ENCODE results near the gene OVOL2. TPM values are rescaled to one million over a fixed set of nuclear protein-coding genes. Genes with fewer than 3 reads are reported as not detected.

Gene OVOL2
- total RNA-seq, 2 experiments from 2014 or later: not detected

DNA sequence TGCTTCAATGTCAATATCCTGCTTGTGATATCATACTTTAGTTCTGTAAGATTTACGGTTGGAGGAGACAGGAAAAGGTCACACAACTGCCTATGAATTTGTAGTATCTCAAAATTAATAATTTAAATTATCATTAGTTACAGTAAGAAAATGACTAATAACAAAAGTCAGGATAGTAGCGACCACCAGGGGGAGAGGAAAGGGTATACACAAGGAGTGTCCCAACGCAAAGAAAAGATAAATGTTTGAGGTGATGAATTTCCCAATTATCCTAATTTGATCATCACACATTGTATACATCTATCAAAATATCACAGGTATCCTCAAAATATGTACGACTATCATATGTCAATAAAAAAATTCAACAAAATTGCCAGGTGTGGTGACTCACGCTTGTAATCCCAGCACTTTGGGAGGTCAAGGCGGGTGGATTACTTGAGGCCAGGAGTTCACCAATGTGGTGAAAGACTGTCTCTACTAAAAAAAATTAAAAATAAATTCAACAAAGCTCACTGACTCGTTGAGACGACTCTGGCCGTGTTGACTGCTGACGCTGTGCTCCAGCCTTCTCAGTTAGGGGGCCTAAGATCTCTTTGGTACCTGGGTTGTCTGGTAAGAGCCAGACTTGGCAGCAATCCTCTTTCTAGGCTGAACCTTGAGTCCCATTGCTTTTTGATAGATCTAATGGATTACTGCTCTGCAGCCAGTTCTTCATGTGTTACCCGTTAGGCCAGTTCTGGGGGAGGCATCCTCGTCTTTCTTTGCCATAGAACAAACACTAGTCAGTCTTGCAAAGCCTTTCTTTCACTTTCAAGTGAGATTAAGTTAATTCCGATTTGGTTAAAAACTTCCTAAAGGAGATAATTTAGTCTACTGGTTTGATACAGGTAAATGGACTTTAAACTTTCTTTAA lies 9.0 kb upstream of the OVOL2 start:
- intact Hi-C loops (cut with micrococcal nuclease): no loop called here
- ATAC-seq: no peak
- ChIA-PET CTCF (no interaction called here), POLR2A (no interaction called here)
- Mint-ChIP-seq H3K4me3 (no peak overlapping the region), H3K27ac (no peak overlapping the region), H3K36me3 (ENCODE audit: low read depth) (no peaks in the 10 kb centered on the region), H3K27me3 (peaks cover 13% of the 10 kb centered on the region), H3K4me1 (ENCODE audit: low read depth) (no peaks in the 10 kb centered on the region), H3K9me3 (no peaks in the 10 kb centered on the region)
- DNase-seq: no peak
- TF ChIP-seq, protein P1, sequence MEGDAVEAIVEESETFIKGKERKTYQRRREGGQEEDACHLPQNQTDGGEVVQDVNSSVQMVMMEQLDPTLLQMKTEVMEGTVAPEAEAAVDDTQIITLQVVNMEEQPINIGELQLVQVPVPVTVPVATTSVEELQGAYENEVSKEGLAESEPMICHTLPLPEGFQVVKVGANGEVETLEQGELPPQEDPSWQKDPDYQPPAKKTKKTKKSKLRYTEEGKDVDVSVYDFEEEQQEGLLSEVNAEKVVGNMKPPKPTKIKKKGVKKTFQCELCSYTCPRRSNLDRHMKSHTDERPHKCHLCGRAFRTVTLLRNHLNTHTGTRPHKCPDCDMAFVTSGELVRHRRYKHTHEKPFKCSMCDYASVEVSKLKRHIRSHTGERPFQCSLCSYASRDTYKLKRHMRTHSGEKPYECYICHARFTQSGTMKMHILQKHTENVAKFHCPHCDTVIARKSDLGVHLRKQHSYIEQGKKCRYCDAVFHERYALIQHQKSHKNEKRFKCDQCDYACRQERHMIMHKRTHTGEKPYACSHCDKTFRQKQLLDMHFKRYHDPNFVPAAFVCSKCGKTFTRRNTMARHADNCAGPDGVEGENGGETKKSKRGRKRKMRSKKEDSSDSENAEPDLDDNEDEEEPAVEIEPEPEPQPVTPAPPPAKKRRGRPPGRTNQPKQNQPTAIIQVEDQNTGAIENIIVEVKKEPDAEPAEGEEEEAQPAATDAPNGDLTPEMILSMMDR (IDR thresholded peaks at IDR 0.05): no peak

DNA sequence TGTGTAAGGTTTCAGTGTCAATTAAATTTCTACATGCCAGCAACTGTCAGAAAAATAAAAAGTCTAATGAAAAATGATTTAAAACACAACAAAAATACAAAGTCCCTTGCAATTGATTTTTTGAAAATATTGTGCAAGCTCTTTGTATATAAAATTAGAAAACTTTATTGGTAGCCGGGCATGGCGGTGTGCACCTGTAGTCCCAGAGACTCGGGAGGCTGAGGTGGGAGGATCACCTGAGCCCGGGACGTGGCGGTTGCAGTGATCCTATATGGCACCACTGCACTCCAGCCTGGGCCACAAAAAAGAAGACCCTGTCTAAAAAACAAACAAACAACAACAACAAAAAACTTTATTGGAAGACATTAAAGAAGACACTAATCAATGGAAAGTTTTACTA lies 6.0 kb upstream of the OVOL2 start:
- TF ChIP-seq, protein P1 (IDR thresholded peaks at IDR 0.05): no peak
- ATAC-seq (no peak), DNase-seq (no peak)
- Mint-ChIP-seq H3K27me3 (peaks cover 27% of the 10 kb centered on the region), H3K4me3 (no peak overlapping the region), H3K36me3 (ENCODE audit: low read depth) (no peaks in the 10 kb centered on the region), H3K4me1 (ENCODE audit: low read depth) (no peaks in the 10 kb centered on the region), H3K27ac (no peak overlapping the region), H3K9me3 (no peaks in the 10 kb centered on the region)
- ChIA-PET CTCF (no interaction called here), POLR2A (no interaction called here)
- intact Hi-C loops (cut with micrococcal nuclease): no loop called here

DNA sequence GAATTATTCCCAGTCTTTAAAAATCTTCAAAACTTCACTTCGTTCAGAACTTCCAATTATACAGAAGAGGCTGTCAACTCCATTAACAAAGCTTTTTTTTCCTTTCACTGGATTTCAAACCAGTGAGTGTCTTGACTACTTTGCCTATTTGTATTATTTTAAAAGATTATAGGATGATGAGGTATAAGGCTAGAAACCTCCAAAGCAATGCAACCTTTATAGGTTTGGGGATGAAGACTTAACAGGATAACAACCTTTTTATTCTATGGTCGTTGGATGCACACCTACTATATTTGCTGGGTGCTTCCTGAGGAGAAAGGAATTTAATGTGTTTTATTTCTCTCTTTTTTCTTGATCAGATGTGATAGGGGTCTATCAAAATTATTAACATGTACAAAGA lies 1.9 kb upstream of the OVOL2 start:
- H3K27ac Mint-ChIP-seq: no peak overlapping the region
- TF ChIP-seq, protein P1 (IDR thresholded peaks at IDR 0.05): no peak
- ATAC-seq: no peak
- no peaks in the 10 kb centered on the region for H3K36me3 Mint-ChIP-seq (ENCODE audit: low read depth)
- DNase-seq: no peak
- ChIA-PET CTCF (no interaction called here), POLR2A (no interaction called here)
- peaks cover 6% of the 10 kb centered on the region for H3K4me1 Mint-ChIP-seq (ENCODE audit: low read depth)
- H3K9me3 Mint-ChIP-seq: no peaks in the 10 kb centered on the region
- peaks cover 51% of the 10 kb centered on the region for H3K27me3 Mint-ChIP-seq
- intact Hi-C loops (cut with micrococcal nuclease): no loop called here
- no peak overlapping the region for H3K4me3 Mint-ChIP-seq

DNA sequence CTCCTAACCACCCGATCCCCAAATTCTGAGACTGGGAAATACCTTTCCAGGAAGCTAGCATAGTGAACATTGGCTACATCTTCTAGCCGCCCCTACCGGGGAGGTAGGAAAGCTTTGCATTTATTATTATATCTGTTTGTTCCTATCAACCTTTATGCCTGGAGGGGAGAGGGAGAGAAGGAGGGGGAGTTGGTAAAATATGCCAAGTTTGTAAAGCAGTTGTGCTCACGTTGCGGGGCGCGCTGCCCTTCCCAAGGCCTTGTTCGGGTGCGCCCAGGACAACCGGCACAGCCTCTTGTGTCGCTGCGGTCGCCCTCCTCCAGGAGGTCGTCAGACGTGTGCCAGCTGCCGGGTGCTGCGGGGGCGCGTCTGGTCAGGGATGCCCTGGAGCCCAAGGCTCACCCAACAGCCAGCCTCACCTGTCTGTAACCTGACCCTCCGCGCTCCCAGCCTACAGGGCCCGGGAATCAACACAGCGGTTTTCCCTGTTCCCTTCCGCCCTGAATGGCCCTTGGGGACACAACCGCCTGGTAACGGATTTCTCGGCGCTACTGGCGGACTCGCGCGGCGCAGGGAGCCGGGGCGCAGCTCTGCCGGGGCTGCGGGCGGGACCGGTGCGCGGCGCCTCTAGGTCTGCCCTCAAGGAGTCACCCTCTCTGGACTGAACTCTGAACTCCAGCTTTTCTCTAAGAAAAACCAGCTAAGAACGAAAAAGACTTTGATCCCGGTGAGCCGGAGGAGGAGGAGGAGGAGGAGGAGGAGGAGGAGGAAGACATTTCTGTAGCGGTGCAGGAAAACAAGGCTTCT lies 1.1 kb upstream of the OVOL2 start:
- TF ChIP-seq, protein P1 (IDR thresholded peaks at IDR 0.05): no peak
- intact Hi-C loops (cut with micrococcal nuclease): no loop called here
- Mint-ChIP-seq H3K9me3 (no peaks in the 10 kb centered on the region), H3K4me1 (ENCODE audit: low read depth) (peaks cover 6% of the 10 kb centered on the region), H3K36me3 (ENCODE audit: low read depth) (no peaks in the 10 kb centered on the region), H3K27ac (no peak overlapping the region), H3K27me3 (peaks cover 52% of the 10 kb centered on the region), H3K4me3 (no peak overlapping the region)
- ChIA-PET POLR2A (interaction anchor here (1.0 kb wide), 1 partner anchor 78 kb away, joined by 3 read pairs; no protein-coding TSS in a partner anchor), CTCF (no interaction called here)
- ATAC-seq: no peak
- DNase-seq: no peak

DNA sequence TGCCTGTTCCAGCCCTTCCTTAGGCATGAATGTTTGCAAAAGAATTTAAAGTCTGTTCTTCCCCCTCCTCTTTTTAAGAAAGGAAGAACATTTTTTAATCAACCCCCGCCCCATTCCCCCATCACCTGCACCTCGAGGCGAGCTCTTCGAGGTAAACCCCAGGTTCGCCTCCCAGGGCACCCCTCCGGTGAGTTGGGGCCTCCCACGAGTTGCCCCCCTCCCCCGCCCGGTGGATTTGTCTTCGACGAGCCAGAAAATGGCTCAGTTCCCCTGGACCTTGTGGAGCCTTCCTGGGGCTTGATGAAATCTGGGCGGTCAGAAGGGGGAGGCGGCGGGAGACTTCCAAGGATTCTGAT lies 256 bp upstream of the OVOL2 start:
- ChIA-PET POLR2A (interaction anchor here (1.0 kb wide), 1 partner anchor 79 kb away, joined by 3 read pairs; no protein-coding TSS in a partner anchor), CTCF (no interaction called here)
- H3K27ac Mint-ChIP-seq: no peak overlapping the region
- H3K9me3 Mint-ChIP-seq: no peaks in the 10 kb centered on the region
- H3K27me3 Mint-ChIP-seq: peaks cover 57% of the 10 kb centered on the region
- TF ChIP-seq, protein P1 (IDR thresholded peaks at IDR 0.05): no peak
- ATAC-seq (no peak), DNase-seq (no peak)
- peaks cover 6% of the 10 kb centered on the region for H3K4me1 Mint-ChIP-seq (ENCODE audit: low read depth)
- peak overlapping the region; percentile 26 for H3K4me3 Mint-ChIP-seq
- H3K36me3 Mint-ChIP-seq (ENCODE audit: low read depth): no peaks in the 10 kb centered on the region
- intact Hi-C loops (cut with micrococcal nuclease): no loop called here
